A549 (cell line): ENCODE data around the gene CFD. TPM values are rescaled to one million over a fixed set of nuclear protein-coding genes. Genes with fewer than 3 reads are reported as not detected.

Experiments used
- ATAC-seq, 2 experiments: fragments of 200-7000 bp in 1 of 2; fragments of >200 bp in 1 of 2; cut with Nextera tagmentation in 1 of 2; cut with Tn5 transposase in 1 of 2; 3 replicates each; pipeline versions ENCODE4 v1.8.0 to v1.9.1; 2018 to 2020; ENCODE audit warnings: mild to moderate bottlenecking in 1 of 2, moderate library complexity in 1 of 2
- CTCF ChIA-PET: fragments of 300-600 bp; sonication (Branson Sonifier 250); formaldehyde crosslinking; extraction: SDS; loops from one replicate; lab custom pipeline; 2021; ENCODE audit warnings: antibody characterized with exemption, inconsistent platforms; lab: Yijun Ruan, JAX
- POLR2A ChIA-PET: fragments of 350-600 bp; formaldehyde crosslinking; extraction: SDS; loops from one replicate; lab custom pipeline; 2021; ENCODE audit warnings: antibody characterized with exemption, inconsistent platforms; lab: Yijun Ruan, JAX
- DNase-seq, 2 experiments: peaks; one replicate each; pipeline versions ENCODE4 v3.0.0 to v3.0.0-alpha.2; 2011 to 2016; ENCODE audit warnings: low read depth in 1 of 2, low spot score in 1 of 2
- FAIRE-seq: peaks from 2 replicates; lab custom pipeline; 2011; peaks lifted over from hg19 to GRCh38; lab: Jason Lieb, UNC
- H3K27ac ChIP-seq, 2 experiments: fragments of >200 bp; sonication (Bioruptor Twin); formaldehyde crosslinking; 3 replicates each; pipeline ENCODE4 v1.5.1; 2016 to 2017
- H3K4me1 ChIP-seq: fragments of >200 bp; sonication (Bioruptor Twin); formaldehyde crosslinking; 3 replicates; pipeline ENCODE4 v1.6.1; 2016
- H3K4me2 ChIP-seq: fragments of >200 bp; sonication (Bioruptor Twin); formaldehyde crosslinking; 3 replicates; pipeline ENCODE4 v1.6.1; 2016
- H3K4me3 ChIP-seq: fragments of >200 bp; sonication (Bioruptor Twin); formaldehyde crosslinking; 3 replicates; pipeline ENCODE4 v1.5.1; 2016
- H3K9me3 ChIP-seq: fragments of >200 bp; sonication (Bioruptor Twin); formaldehyde crosslinking; 3 replicates; pipeline ENCODE4 v1.6.1; 2016
- BCL3 ChIP-seq: fragments of >200 bp; sonication (Bioruptor Twin); formaldehyde crosslinking; IDR thresholded peaks from 3 replicates; pipeline ENCODE4 v1.6.1; 2016
- HDAC2 ChIP-seq: fragments of 200-600 bp; sonication (generic); IDR thresholded peaks from 2 replicates; pipeline ENCODE4 v1.6.1; 2016
- HES2 ChIP-seq: fragments of >200 bp; sonication (Bioruptor Twin); formaldehyde crosslinking; IDR thresholded peaks from 2 replicates; pipeline ENCODE4 v1.6.1; 2016
- HMGXB4 ChIP-seq: fragments of 250-450 bp; sonication (Bioruptor Pico); IDR thresholded peaks from 2 replicates; pipeline ENCODE4 v1.5.0; 2021; ENCODE audit warnings: mild to moderate bottlenecking, moderate library complexity, borderline replicate concordance
- HOXB13 ChIP-seq: fragments of 250-450 bp; sonication (Bioruptor Pico); IDR thresholded peaks from 2 replicates; pipeline ENCODE4 v1.5.0; 2020; ENCODE audit warnings: low read depth, mild to moderate bottlenecking, moderate library complexity
- KDM1A ChIP-seq: fragments of 200-600 bp; sonication (generic); IDR thresholded peaks from 2 replicates; pipeline ENCODE4 v1.6.1; 2016; ENCODE audit warnings: low read depth, mild to moderate bottlenecking
- NR3C1 ChIP-seq: fragments of >200 bp; sonication (Bioruptor Twin); formaldehyde crosslinking; IDR thresholded peaks from 3 replicates; pipeline ENCODE4 v1.6.1; 2017
- PHF8 ChIP-seq: fragments of 200-600 bp; sonication (generic); IDR thresholded peaks from 2 replicates; pipeline ENCODE4 v1.6.1; 2016; ENCODE audit warnings: low read depth, mild to moderate bottlenecking, antibody characterized with exemption, moderate library complexity, borderline replicate concordance
- POLR2A ChIP-seq: IDR thresholded peaks from 2 replicates; pipeline ENCODE4 v1.6.1; 2012; ENCODE audit warnings: mild to moderate bottlenecking, low read length
- RAD21 ChIP-seq, 2 experiments: fragments of >200 bp in 1 of 2; sonication (Bioruptor Twin) in 1 of 2; formaldehyde crosslinking in 1 of 2; IDR thresholded peaks in 1 of 2; conservative IDR thresholded peaks in 1 of 2; 2 replicates in 1 of 2; 3 replicates in 1 of 2; pipeline ENCODE4 v1.6.1; 2012 to 2018; ENCODE audit warnings: inconsistent platforms in 1 of 2
- RARB ChIP-seq: fragments of 250-450 bp; sonication (Bioruptor Pico); IDR thresholded peaks from 2 replicates; pipeline ENCODE4 v1.8.0; 2021; ENCODE audit warnings: mild to moderate bottlenecking, moderate library complexity
- RFX5 ChIP-seq: fragments of 450-650 bp; IDR thresholded peaks from 2 replicates; pipeline ENCODE4 v1.7.1; 2014; ENCODE audit warnings: antibody characterized with exemption, mild to moderate bottlenecking, moderate library complexity
- TP53 ChIP-seq: fragments of 250-450 bp; sonication (Bioruptor Pico); IDR thresholded peaks from 2 replicates; pipeline ENCODE4 v1.5.0; 2021; ENCODE audit warnings: mild to moderate bottlenecking, moderate library complexity
- ZFP36 ChIP-seq: fragments of 450-650 bp; IDR thresholded peaks from 2 replicates; pipeline ENCODE4 v1.6.1; 2014; ENCODE audit warnings: borderline replicate concordance; ENCODE audit not compliant: partially characterized antibody
- WGBS: methylation state at CpG from one replicate; pipeline ENCODE4 v1.1.6; 2017; ENCODE audit errors: missing lambda C conversion rate; 5-methylcytosine and 5-hydroxymethylcytosine counted together
- polyA plus RNA-seq, 4 experiments: library from polyadenylated mRNA; depleted of rRNA in 3 of 4; stranded (reverse); fragments of >200 nt; fragmentation: RNase III in 1 of 4; extraction: RNeasy Plus Mini Kit Qiagen cat#74134 plus additional on column Dnase treatment in 1 of 4; gene quantifications; 2 replicates in 3 of 4; 3 replicates in 1 of 4; pipeline ENCODE4 v1.2.3, GENCODE V29; 2011 to 2017
- TF ChIP-seq, protein P1 (sequence below): fragments of >200 bp; sonication (Bioruptor Twin); formaldehyde crosslinking; IDR thresholded peaks from 3 replicates; pipeline ENCODE4 v1.5.1; 2016
- TF ChIP-seq, protein P2 (sequence below): IDR thresholded peaks from 2 replicates; pipeline ENCODE4 v1.6.1; 2012; ENCODE audit warnings: low read depth, borderline replicate concordance
- TF ChIP-seq, protein P3 (sequence below): IDR thresholded peaks from 2 replicates; pipeline ENCODE4 v1.6.1; 2012
- TF ChIP-seq, protein P4 (sequence below): fragments of 200-600 bp; sonication (generic); IDR thresholded peaks from 2 replicates; pipeline ENCODE4 v1.6.1; 2016; ENCODE audit warnings: antibody characterized with exemption, mild to moderate bottlenecking, moderate library complexity

Gene CFD
- polyA plus RNA-seq, 2 of the 4 experiments (the other 2 are of a cell fraction) = 7.6 to 14.3 TPM

- Histone ChIP-seq H3K4me2 (no peak overlapping the region), H3K27ac (no peak overlapping the region), H3K4me3 (no peak overlapping the region), H3K4me1 (peaks cover 7% of the 10 kb centered on the region; the same call in 2 of the 3 replicates), H3K9me3 (no peaks in the 10 kb centered on the region)
- ChIA-PET CTCF (interaction anchor here (1.5 to 1.6 kb wide), 2 partner anchors 25 to 57 kb away, joined by 3 to 10 read pairs; no protein-coding TSS in a partner anchor), POLR2A (interaction anchor here (0.7 kb wide), 1 partner anchor 25 kb away, joined by 5 read pairs; no protein-coding TSS in a partner anchor)
- ATAC-seq = no peak
- TF ChIP-seq RAD21 (conservative IDR thresholded peaks at IDR 0.05 in 1 of 2, IDR thresholded peaks at IDR 0.05 in 1 of 2) (no peak), ZFP36 (no peak)
- 73% methylated on average over 12 of the region's 19 CpGs for WGBS
- DNase-seq = no peak
- FAIRE-seq = no peak
Measured at GRCh38 chr19:825897-826644, 33.4 kb upstream of the CFD start.

- 89% methylated on average over 11 of the region's 11 CpGs for WGBS
- Histone ChIP-seq H3K9me3 (no peaks in the 10 kb centered on the region), H3K4me2 (no peak overlapping the region), H3K4me3 (no peak overlapping the region), H3K27ac (no peak overlapping the region), H3K4me1 (peaks cover 7% of the 10 kb centered on the region; the same call in 2 of the 3 replicates)
- DNase-seq (no peak), FAIRE-seq (no peak), ATAC-seq (no peak)
- TF ChIP-seq, protein P1, sequence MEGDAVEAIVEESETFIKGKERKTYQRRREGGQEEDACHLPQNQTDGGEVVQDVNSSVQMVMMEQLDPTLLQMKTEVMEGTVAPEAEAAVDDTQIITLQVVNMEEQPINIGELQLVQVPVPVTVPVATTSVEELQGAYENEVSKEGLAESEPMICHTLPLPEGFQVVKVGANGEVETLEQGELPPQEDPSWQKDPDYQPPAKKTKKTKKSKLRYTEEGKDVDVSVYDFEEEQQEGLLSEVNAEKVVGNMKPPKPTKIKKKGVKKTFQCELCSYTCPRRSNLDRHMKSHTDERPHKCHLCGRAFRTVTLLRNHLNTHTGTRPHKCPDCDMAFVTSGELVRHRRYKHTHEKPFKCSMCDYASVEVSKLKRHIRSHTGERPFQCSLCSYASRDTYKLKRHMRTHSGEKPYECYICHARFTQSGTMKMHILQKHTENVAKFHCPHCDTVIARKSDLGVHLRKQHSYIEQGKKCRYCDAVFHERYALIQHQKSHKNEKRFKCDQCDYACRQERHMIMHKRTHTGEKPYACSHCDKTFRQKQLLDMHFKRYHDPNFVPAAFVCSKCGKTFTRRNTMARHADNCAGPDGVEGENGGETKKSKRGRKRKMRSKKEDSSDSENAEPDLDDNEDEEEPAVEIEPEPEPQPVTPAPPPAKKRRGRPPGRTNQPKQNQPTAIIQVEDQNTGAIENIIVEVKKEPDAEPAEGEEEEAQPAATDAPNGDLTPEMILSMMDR = no peak
- TF ChIP-seq PHF8 (no peak), TP53 (no peak), HES2 (no peak), RFX5 (no peak), NR3C1 (no peak), KDM1A (no peak), HDAC2 (no peak), HOXB13 (CRISPR knock-in tag) (no peak), RARB (CRISPR knock-in tag) (no peak)
- TF ChIP-seq, protein P2, sequence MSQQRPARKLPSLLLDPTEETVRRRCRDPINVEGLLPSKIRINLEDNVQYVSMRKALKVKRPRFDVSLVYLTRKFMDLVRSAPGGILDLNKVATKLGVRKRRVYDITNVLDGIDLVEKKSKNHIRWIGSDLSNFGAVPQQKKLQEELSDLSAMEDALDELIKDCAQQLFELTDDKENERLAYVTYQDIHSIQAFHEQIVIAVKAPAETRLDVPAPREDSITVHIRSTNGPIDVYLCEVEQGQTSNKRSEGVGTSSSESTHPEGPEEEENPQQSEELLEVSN = no peak
- TF ChIP-seq, protein P3, sequence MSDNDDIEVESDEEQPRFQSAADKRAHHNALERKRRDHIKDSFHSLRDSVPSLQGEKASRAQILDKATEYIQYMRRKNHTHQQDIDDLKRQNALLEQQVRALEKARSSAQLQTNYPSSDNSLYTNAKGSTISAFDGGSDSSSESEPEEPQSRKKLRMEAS = no peak
- ChIA-PET CTCF (interaction anchor here (1.6 kb wide), 1 partner anchor 58 kb away, joined by 10 read pairs; no protein-coding TSS in a partner anchor), POLR2A (interaction anchor here (0.6 kb wide), 1 partner anchor 10 kb away, joined by 4 read pairs; no protein-coding TSS in a partner anchor)
Measured at GRCh38 chr19:827314-827709, 32.2 kb upstream of the CFD start.

DNA sequence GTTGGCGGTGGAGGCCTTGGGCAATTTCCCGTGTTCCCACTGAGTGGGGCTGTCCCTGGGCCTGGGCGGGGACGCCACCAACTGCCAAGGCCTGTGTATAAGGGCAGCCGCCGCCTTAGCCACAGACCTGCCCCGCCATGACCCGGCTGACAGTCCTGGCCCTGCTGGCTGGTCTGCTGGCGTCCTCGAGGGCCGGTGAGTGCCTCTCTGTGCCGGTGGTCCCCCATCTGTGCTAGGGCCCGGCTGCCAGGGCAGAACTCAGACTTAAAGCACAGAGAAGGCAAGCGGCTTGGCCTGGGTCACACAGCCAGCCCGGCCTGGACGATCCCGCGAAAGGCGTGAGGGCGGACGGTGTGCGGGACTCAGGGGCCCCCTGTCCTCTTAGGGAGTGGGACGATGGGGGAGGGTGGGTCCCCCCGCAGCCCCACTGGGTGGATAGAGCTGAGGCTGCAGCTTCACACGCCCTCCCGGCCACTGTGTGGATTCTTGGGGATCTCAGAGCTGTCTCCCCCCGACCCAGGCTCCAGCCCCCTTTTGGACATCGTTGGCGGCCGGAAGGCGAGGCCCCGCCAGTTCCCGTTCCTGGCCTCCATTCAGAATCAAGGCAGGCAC is 31.6 kb upstream of the CFD start, which contains the start of gene AZU1:
Gene AZU1 (plus strand): TSS at position 128 of the 612 bp plus-strand sequence. CDS start 10 bp downstream, at position 138.
- WGBS = 64% methylated on average over 5 of the region's 33 CpGs
- DNase-seq (no peak), FAIRE-seq (no peak), ATAC-seq (peak; percentile 19 to 30; a peak in 1 of 6 replicates)
- POLR2A ChIA-PET = interaction anchor here (0.6 kb wide), 1 partner anchor 10 kb away, joined by 4 read pairs; no protein-coding TSS in a partner anchor
- TF ChIP-seq, protein P4, sequence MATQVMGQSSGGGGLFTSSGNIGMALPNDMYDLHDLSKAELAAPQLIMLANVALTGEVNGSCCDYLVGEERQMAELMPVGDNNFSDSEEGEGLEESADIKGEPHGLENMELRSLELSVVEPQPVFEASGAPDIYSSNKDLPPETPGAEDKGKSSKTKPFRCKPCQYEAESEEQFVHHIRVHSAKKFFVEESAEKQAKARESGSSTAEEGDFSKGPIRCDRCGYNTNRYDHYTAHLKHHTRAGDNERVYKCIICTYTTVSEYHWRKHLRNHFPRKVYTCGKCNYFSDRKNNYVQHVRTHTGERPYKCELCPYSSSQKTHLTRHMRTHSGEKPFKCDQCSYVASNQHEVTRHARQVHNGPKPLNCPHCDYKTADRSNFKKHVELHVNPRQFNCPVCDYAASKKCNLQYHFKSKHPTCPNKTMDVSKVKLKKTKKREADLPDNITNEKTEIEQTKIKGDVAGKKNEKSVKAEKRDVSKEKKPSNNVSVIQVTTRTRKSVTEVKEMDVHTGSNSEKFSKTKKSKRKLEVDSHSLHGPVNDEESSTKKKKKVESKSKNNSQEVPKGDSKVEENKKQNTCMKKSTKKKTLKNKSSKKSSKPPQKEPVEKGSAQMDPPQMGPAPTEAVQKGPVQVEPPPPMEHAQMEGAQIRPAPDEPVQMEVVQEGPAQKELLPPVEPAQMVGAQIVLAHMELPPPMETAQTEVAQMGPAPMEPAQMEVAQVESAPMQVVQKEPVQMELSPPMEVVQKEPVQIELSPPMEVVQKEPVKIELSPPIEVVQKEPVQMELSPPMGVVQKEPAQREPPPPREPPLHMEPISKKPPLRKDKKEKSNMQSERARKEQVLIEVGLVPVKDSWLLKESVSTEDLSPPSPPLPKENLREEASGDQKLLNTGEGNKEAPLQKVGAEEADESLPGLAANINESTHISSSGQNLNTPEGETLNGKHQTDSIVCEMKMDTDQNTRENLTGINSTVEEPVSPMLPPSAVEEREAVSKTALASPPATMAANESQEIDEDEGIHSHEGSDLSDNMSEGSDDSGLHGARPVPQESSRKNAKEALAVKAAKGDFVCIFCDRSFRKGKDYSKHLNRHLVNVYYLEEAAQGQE = no peak
- no peak for TF ChIP-seq PHF8
- no peak for TF ChIP-seq HMGXB4 (CRISPR knock-in tag)
- no peak for TF ChIP-seq POLR2A
- TF ChIP-seq ZFP36 = peak; percentile 33
- TF ChIP-seq BCL3 = no peak
- Histone ChIP-seq H3K4me2 (no peak within 1 kb of the TSS), H3K4me3 (no peak within 1 kb of the TSS), H3K9me3 (no peaks in the 10 kb centered on the region), H3K4me1 (peaks cover 7% of the 10 kb centered on the region; the same call in 2 of the 3 replicates), H3K27ac (no peak within 1 kb of the TSS)
- CTCF ChIA-PET = interaction anchor here (1.6 kb wide), 1 partner anchor 58 kb away, joined by 10 read pairs; no protein-coding TSS in a partner anchor
